IMR-90 (cell line): Measurements from ENCODE around the gene LTB4R. TPM values are rescaled to one million over a fixed set of nuclear protein-coding genes. Genes with fewer than 3 reads are reported as not detected.

ENCODE experiments used
- ATAC-seq: fragments of 200-7000 bp; cut with Tn5 transposase; 2 replicates; pipeline ENCODE4 v1.9.1; 2020; ENCODE audit warnings: low read depth, mild to moderate bottlenecking, moderate library complexity
- BruUV-seq: library from RNA; stranded (reverse); fragments of 400-500 nt; replicated peaks from 2 replicates; lab custom pipeline; 2021; lab: Mats Ljungman, UMichigan
- CTCF ChIA-PET: fragments of 300-600 bp; formaldehyde crosslinking; extraction: SDS; loops from one replicate; lab custom pipeline; 2021; ENCODE audit warnings: antibody characterized with exemption; lab: Yijun Ruan, JAX
- POLR2A ChIA-PET: fragments of 300-600 bp; sonication (Branson Sonifier 250); formaldehyde crosslinking; loops from one replicate; lab custom pipeline; 2022; ENCODE audit warnings: antibody characterized with exemption; ENCODE audit not compliant: unreplicated experiment; lab: Charles Lee
- DNase-seq: peaks from one replicate; pipeline ENCODE4 v3.0.0; 2013
- H2AFZ ChIP-seq: replicated peaks from 2 replicates; pipeline ENCODE3; 2013; ENCODE audit warnings: low read length, mild to moderate bottlenecking; ENCODE audit not compliant: poor library complexity
- H2AK5ac ChIP-seq: 2 replicates; pipeline ENCODE4 v1.6.1; 2013; ENCODE audit warnings: low read depth, low read length, inconsistent platforms
- H2AK9ac ChIP-seq: replicated peaks from 2 replicates; pipeline ENCODE3; 2013; ENCODE audit warnings: mild to moderate bottlenecking, low read depth, low read length, moderate library complexity; ENCODE audit not compliant: poor library complexity
- H2BK120ac ChIP-seq: 2 replicates; pipeline ENCODE4 v1.6.1; 2013; ENCODE audit warnings: low read depth, low read length, inconsistent platforms
- H2BK15ac ChIP-seq: 3 replicates; pipeline ENCODE4 v1.6.1; 2013; ENCODE audit warnings: low read depth, low read length, inconsistent platforms
- H2BK20ac ChIP-seq: 2 replicates; pipeline ENCODE4 v1.6.1; 2013; ENCODE audit warnings: low read depth, mild to moderate bottlenecking, inconsistent platforms, low read length, moderate library complexity
- H2BK5ac ChIP-seq: 2 replicates; pipeline ENCODE4 v1.6.1; 2013; ENCODE audit warnings: mild to moderate bottlenecking, low read depth, low read length, inconsistent platforms; ENCODE audit not compliant: poor library complexity, severe bottlenecking
- H3K14ac ChIP-seq: replicated peaks from 2 replicates; pipeline ENCODE4 v1.6.1; 2013; ENCODE audit warnings: low read depth, low read length, inconsistent platforms
- H3K18ac ChIP-seq: 2 replicates; pipeline ENCODE4 v1.6.1; 2013; ENCODE audit warnings: low read depth, low read length, control low read depth
- H3K23ac ChIP-seq: 2 replicates; pipeline ENCODE4 v1.6.1; 2013; ENCODE audit warnings: low read depth, low read length, inconsistent platforms
- H3K27ac ChIP-seq: 2 replicates; pipeline ENCODE4 v1.5.1; 2013; ENCODE audit warnings: mild to moderate bottlenecking, control low read depth, low read length; ENCODE audit not compliant: insufficient read depth
- H3K27me3 ChIP-seq: 2 replicates; pipeline ENCODE4 v1.6.1; 2013; ENCODE audit warnings: low read length; ENCODE audit not compliant: control insufficient read depth, insufficient read depth
- H3K36me3 ChIP-seq: 2 replicates; pipeline ENCODE4 v1.6.1; 2013; ENCODE audit warnings: low read length, mixed read lengths; ENCODE audit not compliant: control insufficient read depth, insufficient read depth
- H3K4ac ChIP-seq: 2 replicates; pipeline ENCODE4 v1.6.1; 2013; ENCODE audit warnings: low read depth, low read length, inconsistent platforms
- H3K4me1 ChIP-seq: 2 replicates; pipeline ENCODE4 v1.6.1; 2013; ENCODE audit warnings: low read length, mixed read lengths; ENCODE audit not compliant: control insufficient read depth, insufficient read depth
- H3K4me2 ChIP-seq: 2 replicates; pipeline ENCODE4 v1.6.1; 2013; ENCODE audit warnings: low read depth, mild to moderate bottlenecking, control low read depth, low read length, moderate library complexity
- H3K4me3 ChIP-seq: 2 replicates; pipeline ENCODE4 v1.5.1; 2013; ENCODE audit warnings: low read depth, mild to moderate bottlenecking, control low read depth, low read length, moderate library complexity; ENCODE audit not compliant: insufficient read depth
- H3K56ac ChIP-seq: 2 replicates; pipeline ENCODE4 v1.6.1; 2013; ENCODE audit warnings: low read length, inconsistent platforms; ENCODE audit not compliant: insufficient read depth; ENCODE audit errors: extremely low read depth
- H3K79me1 ChIP-seq, 2 experiments: 2 replicates each; pipeline ENCODE4 v1.6.1; 2013; ENCODE audit warnings: low read length in 2 of 2, inconsistent platforms in 1 of 2, low read depth in 1 of 2
- H3K9ac ChIP-seq: 2 replicates; pipeline ENCODE4 v1.6.1; 2013; ENCODE audit warnings: low read depth, low read length, control low read depth
- H3K9me1 ChIP-seq: 2 replicates; pipeline ENCODE4 v1.6.1; 2013; ENCODE audit warnings: low read length, inconsistent platforms; ENCODE audit not compliant: insufficient read depth
- H3K9me3 ChIP-seq: 2 replicates; pipeline ENCODE4 v1.6.1; 2013; ENCODE audit warnings: low read length; ENCODE audit not compliant: control insufficient read depth, insufficient read depth
- H4K20me1 ChIP-seq: 2 replicates; pipeline ENCODE4 v1.6.1; 2013; ENCODE audit warnings: low read length, inconsistent platforms; ENCODE audit not compliant: insufficient read depth
- H4K5ac ChIP-seq: 2 replicates; pipeline ENCODE4 v1.6.1; 2013; ENCODE audit warnings: mild to moderate bottlenecking, low read depth, low read length, control low read depth
- H4K8ac ChIP-seq, 2 experiments: 2 replicates each; pipeline ENCODE4 v1.6.1; 2013; ENCODE audit warnings: low read depth in 2 of 2, low read length in 2 of 2, control low read depth in 1 of 2, inconsistent platforms in 1 of 2
- H4K91ac ChIP-seq: 2 replicates; pipeline ENCODE4 v1.6.1; 2013; ENCODE audit warnings: low read depth, low read length, inconsistent platforms; ENCODE audit not compliant: insufficient read depth
- MAFK ChIP-seq: IDR thresholded peaks from 2 replicates; pipeline ENCODE4 v1.6.1; 2012; ENCODE audit warnings: low read depth, low read length, improper control_type of control experiment
- MAZ ChIP-seq: IDR thresholded peaks from 2 replicates; pipeline ENCODE4 v1.6.1; 2012; ENCODE audit warnings: low read depth, mild to moderate bottlenecking, low read length, improper control_type of control experiment, moderate library complexity, borderline replicate concordance
- WGBS, 2 experiments: methylation state at CpG; one replicate each; pipeline versions ENCODE4 v1.1.5 to v1.1.7; 2013; ENCODE audit warnings: missing lambda C conversion rate in 2 of 2; ENCODE audit not compliant: insufficient read length in 1 of 2; ENCODE audit errors: extremely low coverage in 2 of 2; 5-methylcytosine and 5-hydroxymethylcytosine counted together
- dilution Hi-C: fragments of 300-500 bp; cut with HindIII; formaldehyde crosslinking; loops from one replicate; pipeline ENCODE4 v1.14.3; 2018; ENCODE audit warnings: low sequenced_read_pairs; ENCODE audit not compliant: unreplicated experiment
- in situ Hi-C: fragments of 300-500 bp; cut with MboI; formaldehyde crosslinking; loops from 3 replicates; pipeline ENCODE4 v1.14.3; 2019; ENCODE audit warnings: low sequenced_read_pairs, inconsistent platforms, mixed read lengths
- intact Hi-C: fragments of 100-400 bp; cut with micrococcal nuclease; formaldehyde crosslinking; loops from 2 replicates; pipeline ENCODE4 v1.10.0; 2022
- microRNA-seq, 2 experiments: library from miRNA; stranded (forward) in 1 of 2; unstranded in 1 of 2; fragments of 10-50 nt in 1 of 2; fragments of <30 nt in 1 of 2; gene quantifications in 1 of 2; microRNA quantifications in 1 of 2; one replicate each; pipeline versions ENCODE3 to v1.1.0; 2013 to 2020; ENCODE audit not compliant: insufficient read depth in 1 of 2, insufficient read length in 1 of 2, unreplicated experiment in 1 of 2
- polyA plus RNA-seq, 3 experiments: library from polyadenylated mRNA; depleted of rRNA; stranded (reverse); fragments of >200 nt; gene quantifications; 2 replicates each; pipeline ENCODE4 v1.2.3, GENCODE V29; 2012; ENCODE audit warnings: low replicate concordance in 1 of 3
- small RNA-seq, 5 experiments: library from RNA; depleted of rRNA; stranded (forward); fragments of <200 nt; gene quantifications; one replicate each; pipeline ENCODE3, GENCODE V24; 2012
- total RNA-seq: library from RNA; depleted of rRNA; stranded (reverse); fragments of >200 nt; gene quantifications from 2 replicates; pipeline ENCODE4 v1.2.3, GENCODE V29; 2012; rRNA removed

Gene LTB4R
- total and polyA plus RNA-seq, 2 of the 4 experiments (the other 2 are of a cell fraction), result 0.18 to 2.3 TPM

DNA sequence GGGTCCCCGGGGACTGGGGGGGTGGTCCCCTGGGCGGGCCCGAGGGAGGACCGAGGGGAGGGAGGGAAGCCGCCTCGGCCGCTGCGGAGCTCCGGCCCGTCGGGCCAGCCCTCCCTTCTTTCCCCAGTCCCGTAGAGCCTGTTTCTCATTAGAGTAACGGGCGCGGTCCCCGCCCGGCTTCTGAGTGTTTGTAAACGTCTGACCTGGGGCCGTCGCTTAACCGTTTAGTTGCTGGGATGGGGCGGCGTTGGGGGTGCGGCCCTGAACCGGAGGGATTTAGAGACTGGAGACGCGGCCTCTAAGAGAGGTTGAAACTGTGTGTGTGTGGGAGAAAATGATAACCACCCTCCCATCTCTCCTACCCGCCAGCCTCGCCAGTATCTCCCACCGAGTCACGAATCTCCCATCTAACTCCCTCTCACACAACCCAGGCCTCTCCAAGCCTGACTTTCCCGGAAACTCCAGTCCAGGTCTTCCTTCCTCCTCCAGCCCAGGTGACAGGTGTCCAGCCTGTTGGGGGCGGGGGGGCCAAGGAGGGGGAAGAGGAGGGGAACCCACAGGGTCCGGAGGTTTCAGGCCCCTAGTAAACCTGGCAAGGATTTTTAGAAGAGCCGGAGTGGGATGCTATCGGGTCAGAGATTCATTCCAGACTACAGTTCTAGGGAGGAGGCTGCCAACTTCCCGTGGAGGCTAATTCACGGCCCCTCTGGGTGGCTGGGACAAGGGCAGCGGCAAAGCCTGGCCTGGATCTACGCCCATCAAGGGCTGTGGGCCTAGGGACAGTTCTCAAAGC, 55.6 kb downstream of the LTB4R start:
- peak overlapping the region; percentile 95 for H2BK5ac ChIP-seq
- dilution Hi-C loops, result no loop called here
- peaks cover 11% of the 10 kb centered on the region for H3K4me1 ChIP-seq
- H2AK9ac ChIP-seq, result peak overlapping the region; percentile 92
- peak overlapping the region; percentile 80 for H3K4me2 ChIP-seq
- intact Hi-C loops, result loop anchor here (2.0 kb wide), 1 partner anchor 32 kb away; the partner anchor contains the start of gene NYNRIN
- in situ Hi-C loops, result loop anchor here (10.0 kb wide), 1 partner anchor 68 kb away; no protein-coding TSS in a partner anchor
- H3K36me3 ChIP-seq, result peaks cover 13% of the 10 kb centered on the region; the same call in 1 of the 2 replicates
- H4K8ac ChIP-seq, result peak overlapping the region; percentile 96 to 98
- peak overlapping the region; percentile 94; the same call in 2 of the 3 replicates for H2BK15ac ChIP-seq
- no peaks in the 10 kb centered on the region for H3K9me3 ChIP-seq
- peak overlapping the region; percentile 84 for H3K18ac ChIP-seq
- peak overlapping the region; percentile 88 for H2AK5ac ChIP-seq
- peaks cover 4% of the 10 kb centered on the region for H4K20me1 ChIP-seq
- no TSS peak for BruUV-seq
- peaks cover 6% of the 10 kb centered on the region; the same call in 1 of the 2 replicates for H3K9me1 ChIP-seq
- peak overlapping the region; percentile 90 for H3K56ac ChIP-seq
- ATAC-seq, result peak; percentile 68
- ChIA-PET CTCF (interaction anchor here (0.6 to 2.3 kb wide), 7 partner anchors 33 to 70 kb away, joined by 3 to 30 read pairs (median 5); partner anchors contain the start of genes CBLN3 and KHNYN), POLR2A (interaction anchor here (0.8 to 1.6 kb wide), 4 partner anchors 51 to 75 kb away, joined by 3 to 7 read pairs (median 4); partner anchors contain the start of gene KHNYN)
- TF ChIP-seq MAZ (peak; percentile 93), MAFK (no peak)
- 3% methylated on average over 6 of the region's 40 CpGs; no CpG with 5 or more reads in 1 of the 2 experiments for WGBS, 2 experiments
- H3K27ac ChIP-seq, result peak overlapping the region; percentile 98
- H3K9ac ChIP-seq, result peak overlapping the region; percentile 77
- peak overlapping the region; percentile 88 for H2BK20ac ChIP-seq
- H3K4me3 ChIP-seq, result peak overlapping the region; percentile 30
- H3K23ac ChIP-seq, result peak overlapping the region; percentile 98
- H4K5ac ChIP-seq, result peak overlapping the region; percentile 93
- peaks cover 3 to 28% of the 10 kb centered on the region in 2 experiments; a peak in 3 of 4 replicates for H3K79me1 ChIP-seq
- no peaks in the 10 kb centered on the region for H3K27me3 ChIP-seq
- DNase-seq, result peak; percentile 89
- H4K91ac ChIP-seq, result peak overlapping the region; percentile 98
- peak overlapping the region; percentile 95 for H3K14ac ChIP-seq
- H2AFZ ChIP-seq, result peak overlapping the region; percentile 83
- peak overlapping the region; percentile 93 for H2BK120ac ChIP-seq
- peak overlapping the region; percentile 97 for H3K4ac ChIP-seq

Small RNA genes within 50 kb of the gene (microRNA-seq; reads per million reads assigned to microRNA genes)
- gene RF00026 (ENCODE audit: insufficient read depth, insufficient read length), result not detected

Small RNA genes within 50 kb of the gene (small RNA-seq; reads per million reads assigned to genes)
- gene RF00026, result 0 reads per million in 5 experiments

Other genes starting within 250 kb of the LTB4R start
Only the 30 nearest of the 33 such genes appear.
- gene DCAF11, start 196.7 kb upstream of the LTB4R start, total RNA-seq, result 46.7 and 52.0 TPM in 2 replicates
- 19.0 and 21.0 TPM in 2 replicates for gene DCAF11, start 196.7 kb upstream of the LTB4R start, polyA plus RNA-seq (2012; rRNA removed)
- gene NRL, start 196.6 kb upstream of the LTB4R start, total RNA-seq, result 0.18 and 0.28 TPM in 2 replicates
- 0.70 and 0.85 TPM in 2 replicates for gene NRL, start 196.6 kb upstream of the LTB4R start, polyA plus RNA-seq (2012; rRNA removed)
- not detected in 2 replicates for gene FITM1, start 180.8 kb upstream of the LTB4R start, total RNA-seq
- not detected in 2 replicates for gene FITM1, start 180.8 kb upstream of the LTB4R start, polyA plus RNA-seq (2012; rRNA removed)
- gene PSME1, start 175.3 kb upstream of the LTB4R start, total RNA-seq, result 42.8 and 55.3 TPM in 2 replicates
- gene PSME1, start 175.3 kb upstream of the LTB4R start, polyA plus RNA-seq (2012; rRNA removed), result 97.9 and 106 TPM in 2 replicates
- 15.0 and 15.1 TPM in 2 replicates for gene EMC9, start 169.9 kb upstream of the LTB4R start, total RNA-seq
- gene EMC9, start 169.9 kb upstream of the LTB4R start, polyA plus RNA-seq (2012; rRNA removed), result 19.2 and 21.6 TPM in 2 replicates
- 92.2 and 104 TPM in 2 replicates for gene PSME2, start 164.9 kb upstream of the LTB4R start, total RNA-seq
- 141 and 171 TPM in 2 replicates for gene PSME2, start 164.9 kb upstream of the LTB4R start, polyA plus RNA-seq (2012; rRNA removed)
- gene RNF31, start 164.0 kb upstream of the LTB4R start, total RNA-seq, result 26.1 and 37.5 TPM in 2 replicates
- gene RNF31, start 164.0 kb upstream of the LTB4R start, polyA plus RNA-seq (2012; rRNA removed), result 28.9 and 31.6 TPM in 2 replicates
- 29.7 and 34.6 TPM in 2 replicates for gene IRF9, start 150.2 kb upstream of the LTB4R start, total RNA-seq
- gene IRF9, start 150.2 kb upstream of the LTB4R start, polyA plus RNA-seq (2012; rRNA removed), result 23.2 and 25.6 TPM in 2 replicates
- gene REC8, start 139.4 kb upstream of the LTB4R start, total RNA-seq, result 0.36 and 0.56 TPM in 2 replicates
- gene REC8, start 139.4 kb upstream of the LTB4R start, polyA plus RNA-seq (2012; rRNA removed), result 3.5 and 3.6 TPM in 2 replicates
- gene IPO4, start 122.7 kb upstream of the LTB4R start, total RNA-seq, result 36.7 and 37.6 TPM in 2 replicates
- gene IPO4, start 122.7 kb upstream of the LTB4R start, polyA plus RNA-seq (2012; rRNA removed), result 39.4 and 39.9 TPM in 2 replicates
- 51.9 and 65.6 TPM in 2 replicates for gene TM9SF1, start 116.1 kb upstream of the LTB4R start, total RNA-seq
- 40.4 and 40.9 TPM in 2 replicates for gene TM9SF1, start 116.1 kb upstream of the LTB4R start, polyA plus RNA-seq (2012; rRNA removed)
- under 0.01 TPM in 1 of 2 replicates, not detected in the other for gene TSSK4, start 105.8 kb upstream of the LTB4R start, total RNA-seq
- gene TSSK4, start 105.8 kb upstream of the LTB4R start, polyA plus RNA-seq (2012; rRNA removed), result 0.07 TPM in 1 of 2 replicates, not detected in the other
- gene CHMP4A, start 98.0 kb upstream of the LTB4R start, total RNA-seq, result 22.0 and 31.7 TPM in 2 replicates
- 63.8 and 66.4 TPM in 2 replicates for gene CHMP4A, start 98.0 kb upstream of the LTB4R start, polyA plus RNA-seq (2012; rRNA removed)
- gene MDP1, start 95.4 kb upstream of the LTB4R start, total RNA-seq, result 15.1 and 16.7 TPM in 2 replicates
- 16.7 and 17.8 TPM in 2 replicates for gene MDP1, start 95.4 kb upstream of the LTB4R start, polyA plus RNA-seq (2012; rRNA removed)
- gene NEDD8, start 79.1 kb upstream of the LTB4R start, total RNA-seq, result 167 and 224 TPM in 2 replicates
- 375 and 393 TPM in 2 replicates for gene NEDD8, start 79.1 kb upstream of the LTB4R start, polyA plus RNA-seq (2012; rRNA removed)
- 56.1 and 92.5 TPM in 2 replicates for gene GMPR2, start 78.6 kb upstream of the LTB4R start, total RNA-seq
- gene GMPR2, start 78.6 kb upstream of the LTB4R start, polyA plus RNA-seq (2012; rRNA removed), result 63.7 and 65.7 TPM in 2 replicates
- 21.1 and 26.9 TPM in 2 replicates for gene TINF2, start 68.9 kb upstream of the LTB4R start, total RNA-seq
- 30.0 and 33.0 TPM in 2 replicates for gene TINF2, start 68.9 kb upstream of the LTB4R start, polyA plus RNA-seq (2012; rRNA removed)
- gene TGM1, start 48.3 kb upstream of the LTB4R start, total RNA-seq, result 0.56 and 0.72 TPM in 2 replicates
- 2.7 and 3.3 TPM in 2 replicates for gene TGM1, start 48.3 kb upstream of the LTB4R start, polyA plus RNA-seq (2012; rRNA removed)
- 25.6 and 27.2 TPM in 2 replicates for gene RABGGTA, start 39.9 kb upstream of the LTB4R start, total RNA-seq
- 55.6 and 64.0 TPM in 2 replicates for gene RABGGTA, start 39.9 kb upstream of the LTB4R start, polyA plus RNA-seq (2012; rRNA removed)
- gene DHRS1, start 11.7 kb upstream of the LTB4R start, total RNA-seq, result 13.1 and 15.8 TPM in 2 replicates
- 34.7 and 38.6 TPM in 2 replicates for gene DHRS1, start 11.7 kb upstream of the LTB4R start, polyA plus RNA-seq (2012; rRNA removed)
- gene NOP9, start 11.7 kb upstream of the LTB4R start, total RNA-seq, result 22.5 and 25.8 TPM in 2 replicates
- 11.7 and 11.8 TPM in 2 replicates for gene NOP9, start 11.7 kb upstream of the LTB4R start, polyA plus RNA-seq (2012; rRNA removed)
- under 0.01 TPM in 2 replicates for gene CIDEB, start 3.5 kb upstream of the LTB4R start, total RNA-seq
- 0.19 TPM in 2 replicates for gene CIDEB, start 3.5 kb upstream of the LTB4R start, polyA plus RNA-seq (2012; rRNA removed)
- 0.56 and 0.72 TPM in 2 replicates for gene LTB4R2, start 1.4 kb upstream of the LTB4R start, total RNA-seq
- 1.7 and 2.0 TPM in 2 replicates for gene LTB4R2, start 1.4 kb upstream of the LTB4R start, polyA plus RNA-seq (2012; rRNA removed)
- gene ADCY4, start 23.6 kb downstream of the LTB4R start, total RNA-seq, result not detected in 2 replicates
- 0.04 TPM in 1 of 2 replicates, not detected in the other for gene ADCY4, start 23.6 kb downstream of the LTB4R start, polyA plus RNA-seq (2012; rRNA removed)
- gene RIPK3, start 28.5 kb downstream of the LTB4R start, total RNA-seq, result not detected in 2 replicates
- 0.09 TPM in 1 of 2 replicates, not detected in the other for gene RIPK3, start 28.5 kb downstream of the LTB4R start, polyA plus RNA-seq (2012; rRNA removed)
- gene NFATC4, start 56.7 kb downstream of the LTB4R start, total RNA-seq, result 13.6 and 15.6 TPM in 2 replicates
- gene NFATC4, start 56.7 kb downstream of the LTB4R start, polyA plus RNA-seq (2012; rRNA removed), result 35.8 and 38.4 TPM in 2 replicates
- 1.7 and 2.2 TPM in 2 replicates for gene NYNRIN, start 87.5 kb downstream of the LTB4R start, total RNA-seq
- gene NYNRIN, start 87.5 kb downstream of the LTB4R start, polyA plus RNA-seq (2012; rRNA removed), result 5.3 and 5.4 TPM in 2 replicates
- 0.56 and 0.72 TPM in 2 replicates for gene CBLN3, start 118.2 kb downstream of the LTB4R start, total RNA-seq
- gene CBLN3, start 118.2 kb downstream of the LTB4R start, polyA plus RNA-seq (2012; rRNA removed), result 3.9 and 4.5 TPM in 2 replicates
- gene KHNYN, start 118.5 kb downstream of the LTB4R start, total RNA-seq, result 22.8 and 24.4 TPM in 2 replicates
- 16.1 and 18.9 TPM in 2 replicates for gene KHNYN, start 118.5 kb downstream of the LTB4R start, polyA plus RNA-seq (2012; rRNA removed)
- 5.0 and 7.5 TPM in 2 replicates for gene SDR39U1, start 131.3 kb downstream of the LTB4R start, total RNA-seq
- gene SDR39U1, start 131.3 kb downstream of the LTB4R start, polyA plus RNA-seq (2012; rRNA removed), result 46.3 and 50.4 TPM in 2 replicates